NCI-H1048 (cell line): ENCODE data around the gene ADGRV1.
"Not testable (repeated sequence)": the region's sequence is repeated elsewhere in the genome, so short reads cannot be mapped to it uniquely, and the experiment has no call there.

Experiments used
- DNase-seq: peaks from one replicate; lab custom pipeline; 2025; lab: John Stamatoyannopoulos, UW

ADGRV1 gene

GRCh38 chr5:90655423-90655822, 96.8 kb downstream of the ADGRV1 start:
- DNase-seq, result no peak

DNA sequence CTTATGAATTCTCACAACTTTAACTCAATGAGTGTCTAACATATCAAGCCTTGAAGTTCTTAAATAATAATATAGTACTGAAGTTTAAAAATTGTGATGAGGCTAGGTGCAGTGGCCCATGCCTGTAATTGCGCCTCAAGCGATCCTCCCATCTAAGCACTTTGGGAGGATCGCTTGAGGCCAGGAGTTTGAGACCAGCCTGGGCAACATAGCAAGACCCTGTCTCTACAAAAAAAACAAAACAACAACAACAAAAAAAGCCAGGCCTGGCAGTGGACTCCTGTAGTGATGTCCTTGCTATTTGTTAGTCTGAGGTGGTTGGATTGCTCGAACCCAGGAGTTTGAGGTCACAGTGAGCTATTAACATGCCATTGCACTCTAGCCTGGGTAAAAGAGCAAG, 98.4 kb downstream of the ADGRV1 start:
- no peak for DNase-seq

DNA sequence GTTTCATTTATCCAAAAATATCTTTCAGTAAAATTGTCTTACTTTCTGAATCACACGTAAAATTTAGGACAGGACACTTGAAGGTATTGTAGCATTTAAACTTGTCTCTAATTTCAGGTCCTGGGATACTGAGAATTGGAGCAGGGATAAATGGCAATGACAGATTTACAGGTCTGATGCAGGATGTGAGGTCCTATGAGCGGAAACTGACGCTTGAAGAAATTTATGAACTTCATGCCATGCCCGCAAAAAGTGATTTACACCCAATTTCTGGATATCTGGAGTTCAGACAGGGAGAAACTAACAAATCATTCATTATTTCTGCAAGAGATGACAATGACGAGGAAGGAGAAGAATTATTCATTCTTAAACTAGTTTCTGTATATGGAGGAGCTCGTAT, 99.2 kb downstream of the ADGRV1 start:
- no peak for DNase-seq

DNA sequence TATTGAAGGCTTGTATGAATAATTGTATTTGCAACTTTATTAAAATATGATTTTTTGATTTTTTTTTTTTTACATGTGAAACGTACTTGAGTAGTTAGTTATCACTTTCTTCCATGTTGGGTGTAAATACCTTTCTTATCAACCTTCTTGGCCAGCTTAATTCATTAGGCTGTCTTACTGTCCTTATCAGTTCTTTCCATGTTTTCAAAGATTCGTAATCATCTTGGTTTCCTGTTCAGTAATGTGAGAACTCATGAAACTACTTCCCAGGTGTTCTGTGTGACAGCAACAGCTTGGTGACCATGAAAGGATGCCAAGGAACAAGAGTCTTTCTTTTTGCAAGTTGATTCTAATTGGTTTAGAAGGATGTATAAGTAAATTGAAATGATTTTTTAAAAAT, 100.0 kb downstream of the ADGRV1 start:
- DNase-seq, result no peak

DNA sequence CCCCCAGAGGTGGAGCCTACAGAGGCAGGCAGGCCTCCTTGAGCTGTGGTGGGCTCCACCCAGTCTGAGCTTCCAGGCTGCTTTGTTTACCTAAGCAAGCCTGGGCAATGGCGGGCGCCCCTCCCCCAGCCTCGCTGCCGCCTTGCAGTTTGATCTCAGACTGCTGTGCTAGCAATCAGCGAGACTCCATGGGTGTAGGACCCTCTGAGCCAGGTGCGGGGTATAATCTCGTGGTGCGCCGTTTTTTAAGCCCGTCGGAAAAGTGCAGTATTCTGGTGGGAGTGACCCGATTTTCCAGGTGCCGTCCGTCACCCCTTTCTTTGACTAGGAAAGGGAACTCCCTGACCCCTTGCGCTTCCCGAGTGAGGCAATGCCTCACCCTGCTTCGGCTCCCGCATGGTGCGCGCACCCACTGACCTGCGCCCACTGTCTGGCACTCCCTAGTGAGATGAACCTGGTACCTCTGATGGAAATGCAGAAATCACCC, 109.5 kb downstream of the ADGRV1 start:
- DNase-seq, result not testable (repeated sequence)

DNA sequence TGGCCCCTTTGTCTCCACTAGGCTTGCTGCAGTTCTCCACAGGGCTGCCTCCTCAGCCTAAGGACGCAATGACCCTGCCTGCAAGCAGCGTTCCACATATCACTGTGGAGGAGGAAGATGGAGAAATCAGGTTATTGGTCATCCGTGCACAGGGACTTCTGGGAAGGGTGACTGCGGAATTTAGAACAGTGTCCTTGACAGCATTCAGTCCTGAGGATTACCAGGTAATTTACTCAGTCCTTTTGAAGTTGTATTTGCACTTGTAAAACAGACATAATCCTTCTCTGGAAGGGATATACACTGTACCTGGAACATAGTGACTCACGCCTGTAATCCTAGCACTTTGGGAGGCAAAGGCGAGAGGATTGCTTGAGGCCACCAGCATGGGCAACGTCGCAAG, 116.6 kb downstream of the ADGRV1 start:
- no peak for DNase-seq

DNA sequence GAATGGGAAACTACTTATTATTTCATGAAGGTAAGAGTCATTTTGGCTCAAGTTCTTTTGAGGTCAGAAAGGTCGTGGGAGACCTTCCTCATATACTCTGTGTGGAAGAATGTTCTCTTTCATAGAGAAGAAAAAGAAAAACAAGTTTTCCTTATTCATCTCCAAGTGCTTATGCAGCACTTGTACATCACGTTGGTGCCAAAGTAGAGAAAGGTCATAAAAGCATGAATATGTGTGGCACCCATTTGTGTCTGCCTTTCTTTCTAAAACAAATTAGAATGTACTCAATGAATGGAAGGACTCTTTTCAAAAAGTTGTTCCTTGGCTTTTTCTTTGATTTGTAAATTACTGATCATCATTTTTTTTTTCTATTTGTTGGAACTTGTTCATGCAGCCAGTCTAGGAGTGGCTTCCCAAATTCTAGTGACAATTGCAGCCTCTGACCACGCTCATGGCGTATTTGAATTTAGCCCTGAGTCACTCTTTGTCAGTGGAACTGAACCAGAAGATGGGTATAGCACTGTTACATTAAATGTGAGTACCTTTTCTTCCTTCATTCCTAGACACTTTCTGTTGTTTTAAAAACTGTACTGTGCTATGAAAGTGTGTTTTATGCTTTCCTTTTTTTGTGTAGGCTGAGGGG, 122.4 kb downstream of the ADGRV1 start:
- DNase-seq, result no peak

GRCh38 chr5:90682278-90682677, 123.7 kb downstream of the ADGRV1 start:
- DNase-seq, result no peak

DNA sequence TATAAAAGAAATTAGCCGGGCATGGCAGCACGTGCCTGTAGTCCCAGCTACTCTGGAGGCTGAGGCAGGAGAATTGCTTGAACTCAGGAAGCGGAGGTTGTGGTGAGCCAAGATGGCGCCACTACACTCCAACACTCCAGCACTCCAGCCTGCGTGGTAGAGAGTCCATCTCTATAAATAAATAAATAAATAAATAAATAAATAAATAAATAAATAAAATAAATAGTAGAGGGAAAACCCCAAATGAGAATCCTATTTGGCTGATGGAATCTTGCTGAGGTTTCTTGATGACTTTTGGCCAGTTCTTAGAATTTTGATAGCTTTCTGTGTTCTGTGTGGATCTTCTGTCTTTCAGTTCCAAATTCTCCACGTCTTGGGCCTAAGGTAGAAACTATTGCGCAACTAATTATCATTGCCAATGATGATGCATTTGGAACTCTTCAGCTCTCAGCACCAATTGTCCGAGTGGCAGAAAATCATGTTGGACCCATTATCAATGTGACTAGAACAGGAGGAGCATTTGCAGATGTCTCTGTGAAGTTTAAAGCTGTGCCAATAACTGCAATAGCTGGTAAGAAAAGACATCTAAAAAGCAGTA, 126.9 kb downstream of the ADGRV1 start:
- DNase-seq, result no peak

GRCh38 chr5:90686363-90686762, 127.8 kb downstream of the ADGRV1 start:
- DNase-seq, result not testable (repeated sequence)

DNA sequence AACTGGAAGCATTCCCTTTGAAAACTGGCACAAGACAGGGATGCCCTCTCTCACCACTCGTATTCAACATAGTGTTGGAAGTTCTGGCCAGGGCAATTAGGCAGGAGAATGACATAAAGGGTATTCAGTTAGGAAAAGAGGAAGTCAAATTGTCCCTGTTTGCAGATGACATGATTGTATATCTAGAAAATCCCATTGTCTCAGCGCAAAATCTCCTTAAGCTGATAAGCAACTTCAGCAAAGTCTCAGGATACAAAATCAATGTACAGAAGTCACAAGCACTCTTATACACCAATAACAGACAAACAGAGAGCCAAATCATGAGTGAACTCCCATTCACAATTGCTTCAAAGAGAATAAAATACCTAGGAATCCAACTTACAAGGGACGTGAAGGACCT, 128.9 kb downstream of the ADGRV1 start:
- DNase-seq, result not testable (repeated sequence)

- DNase-seq, result no peak
Measured at GRCh38 chr5:90689064-90689463, 130.5 kb downstream of the ADGRV1 start.

GRCh38 chr5:90690307-90690706, 131.7 kb downstream of the ADGRV1 start:
- no peak for DNase-seq

DNA sequence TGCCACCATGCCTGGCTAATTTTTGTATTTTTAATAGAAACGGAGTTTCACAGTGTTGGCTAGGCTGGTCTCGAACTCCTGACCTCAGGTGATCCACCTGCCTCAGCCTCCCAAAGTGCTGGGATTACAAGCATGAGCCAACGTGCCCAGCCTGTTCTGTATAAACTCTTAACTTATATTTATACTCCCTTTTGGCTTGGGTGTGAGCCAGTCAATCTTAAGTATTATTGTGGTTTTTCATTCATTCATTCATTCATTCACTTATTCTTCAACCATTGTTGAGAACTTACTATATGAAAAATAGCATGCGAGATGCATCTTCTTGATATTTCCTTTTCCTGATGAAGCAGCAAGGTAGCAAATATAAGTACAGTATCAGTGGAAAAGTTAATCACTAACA, 132.9 kb downstream of the ADGRV1 start:
- DNase-seq, result no peak

GRCh38 chr5:90696153-90696552, 137.6 kb downstream of the ADGRV1 start:
- no peak for DNase-seq

GRCh38 chr5:90700299-90700698, 141.7 kb downstream of the ADGRV1 start:
- DNase-seq, result no peak

GRCh38 chr5:90703932-90704331, 145.3 kb downstream of the ADGRV1 start:
- no peak for DNase-seq

DNA sequence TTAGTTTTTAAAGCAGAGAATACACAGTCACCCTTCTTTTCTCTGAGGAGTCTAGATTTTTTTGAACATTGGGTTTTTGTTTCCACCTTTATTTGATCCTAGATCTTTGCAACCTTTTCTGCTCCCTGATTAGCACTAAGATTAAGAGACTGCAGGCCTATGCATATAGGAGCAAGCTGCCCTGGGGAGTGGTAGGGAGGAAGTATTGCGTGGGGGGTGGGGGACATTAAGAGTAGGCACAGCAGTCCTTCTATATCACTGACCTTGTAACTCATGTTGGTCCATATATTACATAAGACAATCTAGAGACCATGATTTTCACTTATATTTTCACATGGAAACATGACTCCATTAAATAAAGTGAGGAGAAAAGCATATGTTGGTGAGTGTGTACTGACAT, 149.1 kb downstream of the ADGRV1 start:
- DNase-seq, result no peak

DNA sequence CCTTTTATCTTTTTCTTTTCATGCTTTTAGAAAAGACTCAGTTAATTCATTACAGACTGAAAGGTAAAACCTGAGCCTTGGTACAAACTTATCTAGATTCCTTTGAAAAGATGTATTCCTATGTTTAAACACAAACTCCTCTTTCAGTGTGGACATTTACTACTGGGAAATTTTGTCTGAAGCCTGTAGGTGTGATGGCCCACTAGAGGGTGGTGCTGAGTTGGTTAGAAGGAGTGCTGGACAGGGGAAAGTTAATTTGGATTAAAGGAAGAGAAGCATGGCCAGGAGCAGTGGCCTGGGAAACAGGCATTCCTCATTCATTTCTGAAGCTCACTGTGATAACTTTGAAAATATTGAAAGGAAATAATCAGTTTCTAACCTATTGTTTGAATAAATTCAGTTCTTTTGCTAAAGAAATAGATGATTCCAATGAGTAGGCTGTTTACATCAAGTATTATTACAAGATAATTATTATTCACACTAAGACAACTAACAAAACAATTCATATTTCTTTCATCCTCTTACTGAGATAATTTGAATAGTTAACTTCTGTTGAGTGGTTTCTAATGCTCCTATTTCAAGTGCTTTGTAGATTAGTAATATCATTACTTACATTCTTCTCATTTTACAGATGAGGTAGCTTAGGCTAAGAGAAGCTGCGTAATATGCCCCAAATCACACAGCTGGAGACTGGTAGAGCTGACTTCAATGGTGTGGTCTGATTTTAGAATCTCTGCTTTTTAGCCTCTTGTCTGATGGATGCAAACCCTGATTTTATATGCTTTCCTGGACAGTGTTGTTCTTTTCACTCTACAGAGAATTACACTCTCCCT, 150.9 kb downstream of the ADGRV1 start:
- DNase-seq, result no peak

- no peak for DNase-seq
Measured at GRCh38 chr5:90718387-90718786, 159.8 kb downstream of the ADGRV1 start.

DNA sequence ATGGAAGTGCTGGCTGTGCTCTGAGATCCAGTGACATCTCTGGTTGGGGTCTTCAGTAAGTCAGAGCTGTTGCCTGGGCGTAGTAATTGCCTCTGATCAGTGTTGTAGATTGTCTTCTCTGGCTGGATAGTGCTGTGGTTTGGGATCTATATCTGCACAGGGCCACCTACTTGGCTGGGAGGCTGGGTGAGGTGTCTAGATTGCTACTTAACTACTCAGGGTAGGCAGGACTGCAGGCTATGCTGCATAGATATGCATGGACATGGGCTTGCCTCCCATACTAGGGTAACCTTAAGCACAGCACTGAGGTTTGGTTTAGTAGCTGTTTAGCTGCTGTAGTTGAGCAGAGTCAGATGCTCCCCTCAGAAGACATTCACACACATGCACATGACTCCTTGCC, 181.0 kb downstream of the ADGRV1 start:
- no peak for DNase-seq

DNA sequence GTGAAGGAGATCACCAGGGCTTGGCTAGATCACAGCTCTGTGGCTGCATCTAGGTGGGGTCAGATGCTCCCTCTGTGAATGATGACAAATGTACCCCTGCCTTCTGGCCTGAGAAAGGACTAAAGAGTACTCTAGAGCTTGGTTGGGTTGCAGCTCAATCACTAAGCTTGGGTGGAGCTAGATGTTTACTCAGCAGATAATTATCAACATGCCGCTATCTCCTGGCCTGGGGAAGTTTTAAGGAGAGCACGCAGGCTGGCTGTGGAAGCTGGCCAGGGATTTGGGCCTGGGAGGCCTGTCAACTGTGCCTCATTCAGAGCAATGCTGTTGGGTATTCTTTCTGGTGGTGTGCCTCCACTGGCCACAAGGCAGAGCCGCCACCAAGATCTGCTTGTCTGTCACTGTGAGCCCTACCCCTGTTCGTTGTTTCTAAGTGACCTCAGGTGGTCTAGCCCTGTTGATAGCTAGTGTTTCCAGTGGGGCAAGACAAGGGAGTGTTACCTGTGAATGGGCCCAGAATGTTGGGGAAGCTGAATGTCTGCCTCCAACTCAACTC, 181.7 kb downstream of the ADGRV1 start:
- DNase-seq, result no peak
